Activated CD4-positive, alpha-beta T cell treated with anti-CD3 and anti-CD28 coated beads for 4 hours (primary cell): Measurements from ENCODE around the gene STAT4.

ENCODE experiments used
- DNase-seq, 2 donors: peaks; one replicate each; pipeline ENCODE4 v3.0.0-alpha.2; 2020

The STAT4 gene

GRCh38 chr2:190988910-190989309 lies 161.9 kb downstream of the STAT4 start:
- DNase-seq = no peak

- DNase-seq = no peak
These were observed 162.9 kb downstream of the STAT4 start for GRCh38 chr2:190987938-190988337.

GRCh38 chr2:190987116-190987515 lies 163.7 kb downstream of the STAT4 start:
- DNase-seq = no peak

GRCh38 chr2:190986221-190986953 lies 164.4 kb downstream of the STAT4 start:
- no peak for DNase-seq

DNA sequence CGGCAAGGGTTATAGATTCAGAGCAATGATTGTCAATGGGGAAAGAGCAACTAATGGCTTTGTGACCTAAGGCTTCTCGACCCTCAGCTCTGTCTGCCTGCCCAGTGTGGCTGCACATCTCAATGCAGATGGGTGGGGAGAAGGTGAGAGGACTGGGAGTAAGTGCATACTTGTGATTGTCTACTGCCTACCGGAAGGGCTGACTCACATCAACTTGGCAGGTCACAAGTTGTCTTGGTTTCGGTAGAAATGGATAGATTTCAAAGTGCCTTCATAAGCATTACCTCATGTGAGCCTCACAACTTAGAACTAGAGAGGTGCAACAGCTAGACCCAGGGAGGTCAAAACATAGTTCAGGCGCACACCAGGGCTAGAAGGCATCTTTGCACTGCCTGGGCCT lies 166.2 kb downstream of the STAT4 start:
- DNase-seq = no peak

- DNase-seq = no peak
These were observed 168.3 kb downstream of the STAT4 start for GRCh38 chr2:190982262-190983034.

DNA sequence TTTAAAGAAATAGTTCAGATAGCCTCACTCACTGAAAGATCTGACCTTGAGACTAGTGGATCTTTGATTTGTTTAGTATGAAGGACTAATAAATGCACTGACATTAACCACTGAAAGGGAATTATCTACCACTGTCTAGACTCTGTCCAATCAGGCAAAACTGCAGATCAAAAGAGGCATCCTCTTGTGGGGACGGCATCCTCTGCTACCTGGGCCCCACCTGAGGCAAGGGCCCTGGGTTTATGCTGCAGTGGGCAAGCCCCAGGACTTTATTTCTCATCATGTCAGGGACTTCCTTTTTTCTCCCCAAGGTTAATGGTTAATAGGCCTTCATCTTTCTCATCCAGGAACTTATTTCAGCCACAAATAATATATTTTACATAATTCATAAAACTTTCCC lies 169.1 kb downstream of the STAT4 start:
- DNase-seq = no peak

DNA sequence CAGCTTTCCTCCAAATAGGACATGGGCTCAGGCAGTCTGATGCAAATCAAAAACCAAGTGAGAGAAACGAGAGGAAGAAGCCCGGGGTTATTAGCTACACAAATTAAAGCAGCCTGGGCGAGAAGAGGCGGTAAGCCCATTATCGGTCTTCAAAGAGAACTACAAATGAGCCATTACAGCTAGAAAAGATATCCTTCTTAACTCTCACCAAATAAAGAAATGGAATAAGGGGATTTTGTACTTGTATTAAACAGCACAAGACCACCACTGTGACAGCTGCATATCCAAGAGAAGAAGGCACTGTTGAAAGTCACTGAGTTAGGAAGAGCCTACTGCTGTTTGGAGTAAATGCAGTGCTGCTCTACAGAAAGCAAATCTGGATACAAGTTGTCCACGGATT lies 169.5 kb downstream of the STAT4 start:
- no peak for DNase-seq

- no peak for DNase-seq
These were observed 170.1 kb downstream of the STAT4 start for GRCh38 chr2:190980630-190981209.

- no peak for DNase-seq
These were observed 170.7 kb downstream of the STAT4 start for GRCh38 chr2:190979906-190980629.
